ENCODE data around the gene FRMD8. TPM values are rescaled to one million over a fixed set of nuclear protein-coding genes. Genes with fewer than 3 reads are reported as not detected.

Gene FRMD8
- total RNA-seq, 1 experiment from 2014 or later, result 24.8 TPM

DNA sequence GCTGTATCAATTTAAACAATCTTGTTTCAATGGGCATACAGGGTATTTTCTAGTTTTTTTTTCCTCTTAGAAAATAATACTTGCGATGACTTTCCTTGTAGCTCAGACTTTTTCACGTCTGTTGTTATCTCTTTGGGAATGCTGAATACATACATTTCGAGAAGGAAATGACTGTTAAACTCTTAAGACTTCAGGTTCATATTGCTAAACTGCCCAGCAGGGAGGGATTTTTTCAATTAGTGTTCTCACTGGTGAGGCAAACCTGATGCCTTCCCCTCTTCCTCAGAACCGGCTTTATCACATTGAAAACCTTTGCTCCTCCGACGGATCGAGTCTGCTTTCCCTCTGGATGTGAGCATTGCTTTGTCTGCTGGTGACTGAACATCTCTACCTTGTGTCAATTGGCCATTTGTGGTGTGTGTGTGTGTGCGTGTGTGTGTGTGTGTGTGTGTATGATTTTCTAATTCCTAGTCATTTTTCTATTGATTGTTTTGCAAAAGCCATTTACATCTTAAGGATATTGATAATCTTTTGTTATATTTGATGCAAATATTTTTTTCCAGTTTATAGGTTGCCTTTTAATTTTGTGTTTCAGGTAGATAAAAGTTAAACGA, 42.7 kb downstream of the FRMD8 start:
- DNase-seq (ENCODE audit: low read depth), result peak; percentile 72
- in situ Hi-C loops (cut with HindIII; ENCODE audit: low pct_unique_long_range_greater_than_20kb, low sequenced_read_pairs), result no loop called here

DNA sequence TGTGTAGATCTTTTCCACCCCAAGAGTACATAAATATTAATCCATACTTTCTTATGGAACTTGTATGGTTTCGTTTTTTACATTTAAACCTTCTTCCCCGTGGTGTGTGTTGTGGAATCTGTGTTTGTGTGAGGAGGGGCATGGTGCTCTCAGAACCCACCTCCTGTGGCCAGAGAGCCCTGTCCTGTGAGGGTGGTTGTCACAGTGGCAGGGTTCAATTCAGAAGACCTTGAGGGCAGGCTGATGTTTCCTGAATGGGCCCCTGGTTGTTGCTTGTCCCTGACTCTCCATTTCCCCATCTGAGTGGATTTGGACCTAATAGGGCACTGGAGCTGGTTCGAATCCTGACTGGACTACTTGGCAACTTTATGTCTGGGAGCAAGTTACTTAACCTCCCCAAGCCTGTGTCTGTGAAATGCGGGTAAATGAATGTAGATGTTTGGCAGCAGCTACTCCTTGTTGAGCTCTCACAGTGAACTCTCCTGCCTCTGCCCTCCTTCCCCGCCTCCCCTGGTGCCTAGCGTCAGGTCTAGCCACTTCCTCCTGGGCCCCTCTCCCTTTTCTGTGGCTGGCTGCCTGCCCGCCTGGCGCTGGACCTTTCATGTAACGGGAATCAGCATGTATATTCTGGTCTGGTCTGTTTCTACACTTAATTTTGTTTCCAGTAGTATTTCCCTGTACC, 43.4 kb downstream of the FRMD8 start:
- in situ Hi-C loops (cut with HindIII; ENCODE audit: low pct_unique_long_range_greater_than_20kb, low sequenced_read_pairs), result no loop called here
- DNase-seq (ENCODE audit: low read depth), result peak; percentile 74

DNA sequence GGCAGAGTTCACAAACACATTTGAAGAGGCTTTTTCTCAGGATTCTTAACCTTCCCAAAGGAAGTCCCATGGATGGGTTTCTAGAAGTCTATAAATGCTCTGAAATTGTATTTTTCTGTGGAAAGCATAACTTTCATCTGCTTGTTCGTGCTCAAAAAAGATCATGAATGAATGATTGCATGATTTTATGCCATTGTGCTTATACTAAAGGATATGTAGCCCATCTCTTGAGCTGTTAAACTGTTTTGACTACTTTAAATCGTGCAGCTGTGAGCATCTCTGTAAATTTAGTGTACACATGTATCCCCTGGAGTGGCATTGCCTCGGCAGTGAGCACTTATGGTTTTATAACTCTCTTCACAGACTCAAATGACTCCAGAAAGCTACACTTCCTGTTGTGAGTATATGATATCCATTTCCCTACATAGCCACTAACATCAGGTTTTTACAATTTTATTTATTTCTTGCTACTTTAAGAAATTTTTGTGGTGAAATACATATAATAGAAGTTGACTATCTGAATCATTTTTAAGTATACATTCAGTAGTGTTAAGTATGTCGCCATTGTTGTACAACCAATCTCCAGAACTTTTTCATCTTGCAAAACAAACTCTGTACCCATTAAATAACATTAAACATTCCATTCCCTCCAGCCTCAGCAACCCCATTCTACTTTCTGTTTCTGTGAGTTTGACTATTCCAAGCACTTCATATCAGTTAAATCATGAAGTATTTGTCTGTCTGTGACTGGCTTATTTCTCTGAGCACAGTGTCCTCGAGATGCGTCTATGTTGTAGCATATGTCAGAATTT, 44.2 kb downstream of the FRMD8 start:
- DNase-seq (ENCODE audit: low read depth), result peak; percentile 50
- in situ Hi-C loops (cut with HindIII; ENCODE audit: low pct_unique_long_range_greater_than_20kb, low sequenced_read_pairs), result no loop called here

DNA sequence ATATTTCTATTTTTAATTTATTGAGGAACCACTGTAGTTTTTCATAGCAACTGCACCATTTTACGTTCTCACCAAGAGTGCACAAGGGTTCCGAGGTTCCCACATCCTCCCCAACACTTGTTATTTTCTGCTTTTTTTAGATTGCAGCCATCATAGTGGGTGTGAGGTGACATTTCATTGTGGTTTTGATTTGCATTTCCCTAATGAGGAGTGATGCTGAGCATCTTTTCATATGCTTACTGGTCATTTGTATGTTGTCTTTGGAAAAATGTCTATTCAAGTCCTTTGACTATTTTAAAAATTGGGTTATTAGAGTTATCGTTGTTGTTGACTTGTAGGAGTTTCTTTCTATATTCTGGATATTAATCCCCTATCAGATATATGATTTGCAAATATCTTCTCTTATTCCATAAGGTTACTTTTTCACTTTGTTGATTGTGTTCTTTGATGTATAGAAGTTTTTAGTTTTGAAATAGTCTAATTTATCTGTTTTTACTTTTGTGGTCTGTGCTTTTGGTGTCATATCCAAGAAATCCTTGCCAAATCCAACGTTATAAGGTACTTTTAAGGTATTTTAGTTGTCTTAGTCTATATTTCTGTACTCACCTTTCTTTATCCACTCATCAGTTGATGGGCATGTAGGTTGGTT, 45.1 kb downstream of the FRMD8 start:
- peak; percentile 45 for DNase-seq (ENCODE audit: low read depth)
- in situ Hi-C loops (cut with HindIII; ENCODE audit: low pct_unique_long_range_greater_than_20kb, low sequenced_read_pairs), result no loop called here

DNA sequence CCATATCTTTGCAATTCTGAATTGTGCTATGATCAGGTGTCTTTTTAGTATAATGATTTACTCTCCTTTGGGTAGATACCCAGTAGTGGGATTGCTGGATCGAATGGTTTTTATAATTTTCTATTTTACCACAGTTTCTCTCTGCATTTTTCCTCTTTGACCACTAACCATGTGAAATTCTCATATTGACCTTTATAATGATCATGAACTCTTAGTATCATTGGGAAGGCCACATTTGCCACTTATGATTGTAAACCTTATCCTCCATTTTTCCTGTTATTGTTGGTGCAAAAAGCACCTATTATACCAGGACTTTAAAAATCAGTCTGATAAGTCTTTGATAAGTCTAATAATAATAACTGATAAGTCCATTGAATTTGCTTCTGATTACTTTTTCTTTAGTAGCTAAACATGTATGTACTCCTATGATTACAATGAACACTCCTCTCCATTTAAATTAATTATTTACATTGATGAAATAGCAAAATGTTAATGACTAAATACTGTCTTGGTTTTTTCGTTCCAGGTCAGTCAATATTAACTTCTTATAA, 45.7 kb downstream of the FRMD8 start:
- in situ Hi-C loops (cut with HindIII; ENCODE audit: low pct_unique_long_range_greater_than_20kb, low sequenced_read_pairs), result no loop called here
- peak; percentile 29 for DNase-seq (ENCODE audit: low read depth)

DNA sequence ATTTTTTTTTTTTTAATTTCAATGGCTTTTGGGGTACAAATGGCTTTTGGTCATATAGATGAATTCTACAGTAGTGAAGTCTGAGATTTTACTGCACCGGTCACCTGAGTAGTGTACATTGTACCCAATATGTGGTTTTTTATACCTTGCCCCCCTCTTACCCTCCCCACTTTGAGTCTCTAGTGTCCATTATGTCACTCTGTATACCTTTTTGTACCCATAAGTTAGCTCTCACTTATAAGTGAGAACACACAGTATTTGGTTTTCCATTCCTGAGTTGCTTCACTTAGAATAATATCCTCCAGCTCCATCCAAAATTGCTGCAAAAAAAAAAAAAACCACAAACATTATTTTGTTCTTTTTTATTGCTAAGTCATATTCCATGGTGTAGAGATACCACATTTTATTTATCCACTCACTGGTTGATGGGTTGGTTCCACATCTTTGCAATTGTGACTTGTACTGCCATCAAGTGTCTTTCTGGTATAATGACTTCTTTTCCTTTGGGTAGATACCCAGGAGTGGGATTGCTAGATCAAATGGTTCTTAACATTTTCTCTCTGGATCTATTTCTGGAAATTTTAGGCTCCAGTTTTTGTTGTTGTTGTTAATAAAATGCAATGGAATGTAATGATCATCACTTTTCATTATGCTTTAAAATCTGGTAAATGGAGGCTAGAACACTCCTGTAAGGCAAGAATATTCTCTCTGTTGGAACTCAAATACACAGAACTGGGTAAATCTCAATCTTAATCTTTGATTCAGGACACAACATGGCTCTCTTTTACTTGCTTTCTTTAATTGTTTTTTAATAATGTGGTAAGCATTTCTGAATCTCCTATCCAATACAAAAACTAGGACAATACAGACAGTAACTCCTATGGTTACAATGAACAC, 46.5 kb downstream of the FRMD8 start:
- in situ Hi-C loops (cut with HindIII; ENCODE audit: low pct_unique_long_range_greater_than_20kb, low sequenced_read_pairs), result no loop called here
- DNase-seq (ENCODE audit: low read depth), result peak; percentile 50

DNA sequence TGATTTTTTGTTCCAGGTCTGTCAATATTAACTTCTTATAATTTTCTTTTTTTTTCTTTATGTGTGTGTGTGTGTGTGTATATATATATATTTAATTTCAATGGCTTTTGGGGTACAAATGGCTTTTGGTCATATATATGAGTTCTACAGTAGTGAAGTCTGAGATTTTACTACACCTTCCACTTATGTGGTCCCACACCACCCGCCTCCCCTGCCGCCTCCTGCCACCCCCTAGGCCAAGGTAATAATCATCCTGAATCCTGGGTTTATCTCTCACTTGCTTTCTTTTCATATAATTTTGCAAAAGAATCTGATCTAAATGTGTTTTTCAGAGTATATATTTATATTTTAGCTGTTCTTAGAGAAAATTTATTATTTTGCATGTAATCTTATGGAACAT, 47.2 kb downstream of the FRMD8 start:
- in situ Hi-C loops (cut with HindIII; ENCODE audit: low pct_unique_long_range_greater_than_20kb, low sequenced_read_pairs), result no loop called here
- no peak for DNase-seq (ENCODE audit: low read depth)

DNA sequence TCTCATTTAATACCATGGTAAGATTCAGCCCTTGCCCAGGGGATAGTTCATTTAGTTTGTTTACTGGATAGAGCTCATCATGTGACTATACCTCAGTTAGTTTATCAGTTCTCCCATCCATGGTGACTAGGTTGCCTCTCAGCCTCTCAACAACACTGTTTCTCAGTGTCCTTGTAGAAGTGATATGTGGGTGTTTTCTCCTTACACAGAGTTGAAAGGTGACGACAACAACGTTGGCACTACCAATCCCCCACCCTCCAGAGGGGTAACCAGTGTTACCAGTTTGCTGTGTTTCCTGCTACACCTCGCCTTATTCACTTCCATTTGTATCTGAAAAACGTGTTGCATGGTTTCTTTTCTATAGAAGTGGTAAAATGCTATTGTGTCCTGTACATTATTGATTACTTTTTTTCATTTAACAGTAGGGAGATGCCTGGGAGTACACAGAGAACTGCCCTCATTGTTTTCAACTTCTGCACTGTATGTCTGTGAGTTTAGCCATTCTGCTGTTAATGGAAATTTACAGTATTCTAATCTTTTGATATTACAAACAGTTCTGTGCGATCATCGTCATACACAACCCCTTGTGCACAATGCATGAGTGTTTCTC, 47.7 kb downstream of the FRMD8 start:
- peak; percentile 40 for DNase-seq (ENCODE audit: low read depth)
- in situ Hi-C loops (cut with HindIII; ENCODE audit: low pct_unique_long_range_greater_than_20kb, low sequenced_read_pairs), result no loop called here

DNA sequence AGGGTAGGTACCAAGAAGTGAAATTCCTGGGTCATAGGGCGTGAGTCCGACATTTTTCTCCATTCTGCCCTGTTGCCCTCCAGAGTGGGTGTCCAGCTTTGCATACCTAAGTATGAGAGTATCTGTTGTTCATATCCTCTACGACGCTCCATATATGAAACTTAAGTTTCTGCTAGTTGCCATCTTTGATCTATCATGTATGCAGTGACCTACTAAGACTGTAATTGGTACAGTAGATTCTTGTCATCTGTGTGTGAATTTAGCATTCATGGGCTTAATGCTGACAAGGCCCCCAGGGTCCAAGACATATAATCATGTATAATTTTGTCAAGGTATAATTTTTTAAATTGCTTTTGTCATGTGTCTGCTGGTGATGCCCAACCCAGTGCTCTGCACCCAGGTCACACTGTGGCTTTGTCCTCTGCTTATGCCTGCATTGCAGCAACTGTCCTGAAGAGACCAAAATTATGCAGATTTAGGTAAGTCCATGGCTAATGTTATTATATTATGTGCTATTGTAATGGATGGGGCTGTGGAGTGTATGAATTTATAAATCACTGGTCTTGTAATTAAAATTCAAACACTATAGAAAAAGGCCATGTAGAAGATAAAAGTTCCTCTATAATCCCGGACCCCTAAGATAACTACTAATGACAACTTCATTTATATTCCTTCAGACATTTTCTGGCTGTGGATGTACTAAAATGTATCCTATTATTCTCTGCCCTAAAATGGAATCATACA, 48.4 kb downstream of the FRMD8 start:
- DNase-seq (ENCODE audit: low read depth), result peak; percentile 26
- in situ Hi-C loops (cut with HindIII; ENCODE audit: low pct_unique_long_range_greater_than_20kb, low sequenced_read_pairs), result no loop called here

DNA sequence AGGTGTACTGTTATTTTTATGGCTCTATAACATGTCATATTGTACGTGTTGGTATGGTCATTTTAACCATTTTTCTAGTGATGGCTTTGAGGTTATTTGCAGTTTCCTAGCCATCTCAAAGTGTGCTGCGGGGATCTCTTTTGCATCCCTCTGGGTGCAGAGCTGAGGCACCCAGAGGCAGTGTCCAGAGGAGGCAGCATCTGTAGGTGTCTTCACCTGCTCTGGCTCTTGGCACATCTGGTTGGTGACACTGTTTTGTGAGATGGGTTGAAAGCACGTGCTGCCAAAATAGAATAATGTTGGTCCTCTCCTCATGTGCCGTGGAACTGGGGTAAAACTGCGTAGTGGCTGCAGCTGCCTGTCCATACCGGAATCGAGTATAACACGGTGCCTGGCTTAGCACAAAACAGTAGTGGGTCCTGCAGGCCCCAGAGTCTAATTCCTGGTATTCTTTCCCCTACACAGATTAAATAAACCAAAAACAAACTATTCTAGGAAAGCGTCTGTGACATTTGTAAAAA, 49.0 kb downstream of the FRMD8 start:
- in situ Hi-C loops (cut with HindIII; ENCODE audit: low pct_unique_long_range_greater_than_20kb, low sequenced_read_pairs), result no loop called here
- DNase-seq (ENCODE audit: low read depth), result peak; percentile 24

DNA sequence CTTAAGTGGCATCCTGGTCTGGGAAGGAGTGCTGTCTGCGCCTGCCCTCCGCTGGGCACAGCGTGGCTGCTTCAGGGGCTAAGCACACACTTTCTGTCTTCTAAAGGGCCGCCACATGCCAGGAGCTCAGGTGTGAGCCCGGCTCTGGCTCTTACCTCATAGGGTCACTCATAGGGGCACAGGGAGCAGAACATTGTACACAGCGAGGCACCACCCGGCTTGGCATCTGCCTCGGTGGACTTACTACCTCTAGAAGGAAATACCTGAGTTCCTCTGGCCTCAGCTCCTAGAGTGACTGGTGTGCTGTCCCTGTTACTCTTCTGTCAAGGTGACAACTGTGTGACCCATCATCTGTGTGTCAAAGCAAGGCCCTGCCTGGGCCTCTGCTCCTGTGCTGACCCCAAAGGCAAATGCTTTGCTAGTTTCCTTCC, 49.6 kb downstream of the FRMD8 start:
- DNase-seq (ENCODE audit: low read depth), result peak; percentile 52
- in situ Hi-C loops (cut with HindIII; ENCODE audit: low pct_unique_long_range_greater_than_20kb, low sequenced_read_pairs), result no loop called here

DNA sequence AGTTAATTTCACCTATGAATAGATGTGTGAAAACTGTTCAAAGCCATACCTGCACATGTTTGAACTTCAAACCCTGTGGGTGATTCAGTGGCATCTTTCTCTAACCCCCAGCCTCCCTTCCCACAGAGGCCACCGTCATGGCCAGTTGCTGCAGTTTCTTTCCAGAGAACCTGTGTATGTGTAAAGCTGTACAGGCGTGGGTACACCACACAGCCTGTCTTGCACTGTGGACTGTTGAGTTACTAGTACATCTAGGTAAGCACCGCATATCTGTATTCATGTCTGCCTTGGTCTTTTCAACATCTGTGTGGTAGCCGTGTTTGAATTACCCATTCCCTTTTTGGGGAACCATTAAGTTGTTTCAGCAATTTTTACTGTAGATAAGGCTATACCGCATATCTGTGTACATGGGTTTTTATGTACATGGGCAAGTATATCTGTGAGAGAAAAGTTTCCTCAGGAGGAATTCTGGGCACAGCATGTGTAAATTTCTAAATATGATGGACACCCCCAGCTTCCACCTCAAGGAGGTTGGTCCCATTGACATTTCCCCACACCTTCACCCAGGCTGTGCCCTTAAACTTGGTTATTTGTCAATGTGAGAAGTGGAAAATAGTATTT, 50.1 kb downstream of the FRMD8 start:
- in situ Hi-C loops (cut with HindIII; ENCODE audit: low pct_unique_long_range_greater_than_20kb, low sequenced_read_pairs), result no loop called here
- DNase-seq (ENCODE audit: low read depth), result peak; percentile 48

DNA sequence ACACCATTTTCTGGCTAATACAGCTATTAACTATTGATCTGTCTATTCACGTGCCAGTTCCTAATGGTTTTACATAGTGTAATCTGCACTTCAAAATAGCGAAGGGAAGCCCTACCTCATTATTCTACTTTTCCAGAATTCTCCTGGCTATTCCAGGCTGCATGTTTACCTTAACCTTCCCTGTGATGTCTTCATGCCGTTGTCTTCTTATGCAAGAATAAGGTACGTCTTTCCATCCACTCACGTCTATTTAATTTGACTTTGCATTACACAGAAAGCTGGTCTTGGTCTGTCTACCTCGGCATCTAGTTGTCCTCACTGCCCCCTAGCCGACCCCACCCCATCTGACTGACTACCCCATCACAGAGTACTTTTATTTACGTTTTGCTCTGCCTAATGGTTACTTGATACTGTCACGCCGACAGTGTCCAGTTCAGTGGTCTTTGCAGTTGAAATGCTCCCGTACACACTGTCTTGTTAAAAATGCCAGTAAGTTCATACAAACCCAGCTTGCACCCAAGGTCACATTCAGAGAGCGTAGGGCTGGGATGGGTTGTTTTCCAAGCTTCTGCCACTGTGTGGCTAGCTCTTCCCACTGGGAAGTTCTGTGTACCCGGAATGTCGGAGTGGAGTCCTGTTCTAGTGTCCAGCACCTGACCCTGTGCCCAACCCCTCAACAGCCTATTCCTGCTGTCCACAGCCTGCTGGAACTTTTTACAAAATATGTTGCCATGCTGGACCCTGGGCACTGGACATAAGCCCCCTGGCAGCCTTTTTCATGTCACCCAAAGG, 51.2 kb downstream of the FRMD8 start:
- in situ Hi-C loops (cut with HindIII; ENCODE audit: low pct_unique_long_range_greater_than_20kb, low sequenced_read_pairs), result no loop called here
- peak; percentile 35 for DNase-seq (ENCODE audit: low read depth)

DNA sequence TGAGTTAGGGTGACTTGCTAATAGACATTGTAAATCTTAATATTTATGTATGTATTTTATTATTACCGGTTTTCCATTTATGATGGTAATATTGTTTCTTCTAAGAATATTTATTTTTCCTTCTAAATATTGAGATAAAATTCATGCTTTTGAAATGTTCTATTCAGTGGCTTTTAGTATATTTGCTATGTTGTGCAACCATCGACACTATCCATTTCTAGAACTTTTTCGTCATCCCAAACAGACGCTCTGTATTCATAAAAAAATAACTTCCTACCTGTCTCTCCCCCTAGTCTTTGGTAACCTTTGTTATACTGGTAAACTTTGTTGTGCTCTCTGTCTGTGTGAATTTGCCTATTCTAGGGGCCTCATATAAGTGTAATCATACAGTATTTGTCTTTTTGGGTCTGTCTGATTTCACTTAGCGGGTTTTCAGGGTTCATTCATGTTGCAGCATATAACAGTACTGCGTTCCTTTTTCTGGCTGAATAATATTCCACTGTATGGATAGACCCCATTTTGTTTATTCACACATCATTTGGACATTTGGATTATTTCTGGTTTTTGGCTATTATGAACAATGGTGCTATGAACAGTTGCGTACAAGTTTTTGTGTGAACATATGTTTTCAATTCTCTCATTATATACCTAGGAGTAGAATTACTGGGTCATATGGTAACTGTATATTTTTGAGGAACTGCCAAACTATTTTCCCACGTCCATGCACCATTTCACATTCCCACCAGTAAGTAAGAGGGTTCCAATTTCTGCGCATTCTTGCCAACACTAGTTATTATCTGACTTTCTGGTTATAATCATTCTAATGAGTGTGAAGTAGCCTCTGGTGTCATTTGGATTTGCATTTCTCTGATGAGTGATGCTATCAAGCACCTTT, 52.1 kb downstream of the FRMD8 start:
- no peak for DNase-seq (ENCODE audit: low read depth)
- in situ Hi-C loops (cut with HindIII; ENCODE audit: low pct_unique_long_range_greater_than_20kb, low sequenced_read_pairs), result no loop called here

Measured in Caki2 (cell line).